Measurements from ENCODE around the gene WNT9B. TPM values are rescaled to one million over a fixed set of nuclear protein-coding genes. Genes with fewer than 3 reads are reported as not detected.
"Not testable (repeated sequence)": the region's sequence is repeated elsewhere in the genome, so short reads cannot be mapped to it uniquely, and the experiment has no call there.

WNT9B gene
- total RNA-seq, 1 experiment from 2014 or later, result not detected

- no peak overlapping the region for H3K4me3 Mint-ChIP-seq (ENCODE audit: unreplicated experiment)
- no peaks in the 10 kb centered on the region for H3K36me3 Mint-ChIP-seq (ENCODE audit: insufficient read depth, unreplicated experiment)
- no peak for TF ChIP-seq CTCF (IDR thresholded peaks at IDR 0.05; ENCODE audit: unreplicated experiment)
- CTCF ChIA-PET, result no interaction called here
- intact Hi-C loops (cut with micrococcal nuclease), result no loop called here
- POLR2A ChIA-PET, result no interaction called here
- no peak for DNase-seq (ENCODE audit: unreplicated experiment)
- no peaks in the 10 kb centered on the region for H3K27me3 Mint-ChIP-seq (ENCODE audit: insufficient read depth, unreplicated experiment)
- H3K27ac Mint-ChIP-seq (ENCODE audit: low read depth, unreplicated experiment), result no peak overlapping the region
- peaks cover 6% of the 10 kb centered on the region for H3K4me1 Mint-ChIP-seq (ENCODE audit: insufficient read depth, unreplicated experiment)
- no peaks in the 10 kb centered on the region for H3K9me3 Mint-ChIP-seq (ENCODE audit: unreplicated experiment)
- no TSS peak for BruUV-seq (replicated peaks)
Measured at GRCh38 chr17:46916623-46917022, 65.2 kb downstream of the WNT9B start.

- no peaks in the 10 kb centered on the region for H3K9me3 Mint-ChIP-seq (ENCODE audit: unreplicated experiment)
- no peak for DNase-seq (ENCODE audit: unreplicated experiment)
- POLR2A ChIA-PET, result no interaction called here
Measured at GRCh38 chr17:46917041-46917440, 65.7 kb downstream of the WNT9B start.

GRCh38 chr17:46917516-46917915, 66.1 kb downstream of the WNT9B start:
- POLR2A ChIA-PET, result no interaction called here
- intact Hi-C loops (cut with micrococcal nuclease), result no loop called here
- CTCF ChIA-PET, result no interaction called here
- Mint-ChIP-seq H3K4me3 (ENCODE audit: unreplicated experiment) (no peak overlapping the region), H3K36me3 (ENCODE audit: insufficient read depth, unreplicated experiment) (no peaks in the 10 kb centered on the region), H3K4me1 (ENCODE audit: insufficient read depth, unreplicated experiment) (peaks cover 6% of the 10 kb centered on the region), H3K27me3 (ENCODE audit: insufficient read depth, unreplicated experiment) (no peaks in the 10 kb centered on the region), H3K9me3 (ENCODE audit: unreplicated experiment) (no peaks in the 10 kb centered on the region), H3K27ac (ENCODE audit: low read depth, unreplicated experiment) (no peak overlapping the region)
- no peak for TF ChIP-seq CTCF (IDR thresholded peaks at IDR 0.05; ENCODE audit: unreplicated experiment)
- no TSS peak for BruUV-seq (replicated peaks)
- DNase-seq (ENCODE audit: unreplicated experiment), result no peak

More at GRCh38 chr17:46917041-46917440, 65.7 kb downstream of the WNT9B start:
- no peak for TF ChIP-seq CTCF (IDR thresholded peaks at IDR 0.05; ENCODE audit: unreplicated experiment)
- Mint-ChIP-seq H3K27me3 (ENCODE audit: insufficient read depth, unreplicated experiment) (no peaks in the 10 kb centered on the region), H3K27ac (ENCODE audit: low read depth, unreplicated experiment) (no peak overlapping the region), H3K36me3 (ENCODE audit: insufficient read depth, unreplicated experiment) (no peaks in the 10 kb centered on the region), H3K4me1 (ENCODE audit: insufficient read depth, unreplicated experiment) (peaks cover 6% of the 10 kb centered on the region), H3K4me3 (ENCODE audit: unreplicated experiment) (no peak overlapping the region)
- CTCF ChIA-PET, result no interaction called here
- intact Hi-C loops (cut with micrococcal nuclease), result no loop called here
- BruUV-seq (replicated peaks), result no TSS peak

- POLR2A ChIA-PET; intact Hi-C loops (cut with micrococcal nuclease); DNase-seq (ENCODE audit: unreplicated experiment); H3K27me3 Mint-ChIP-seq (ENCODE audit: insufficient read depth, unreplicated experiment); BruUV-seq (replicated peaks); H3K9me3 Mint-ChIP-seq (ENCODE audit: unreplicated experiment); CTCF ChIA-PET; H3K36me3 Mint-ChIP-seq (ENCODE audit: insufficient read depth, unreplicated experiment): not testable (repeated sequence)
- Mint-ChIP-seq H3K4me1 (ENCODE audit: insufficient read depth, unreplicated experiment) (peaks cover 19% of the 10 kb centered on the region), H3K4me3 (ENCODE audit: unreplicated experiment) (peak overlapping the region; percentile 89), H3K27ac (ENCODE audit: low read depth, unreplicated experiment) (peak overlapping the region; percentile 100)
Measured at GRCh38 chr17:46921962-46922361, 70.6 kb downstream of the WNT9B start.

GRCh38 chr17:46922487-46922803, 71.1 kb downstream of the WNT9B start:
- POLR2A ChIA-PET, result no interaction called here
- CTCF ChIA-PET, result no interaction called here
- Mint-ChIP-seq H3K4me1 (ENCODE audit: insufficient read depth, unreplicated experiment) (peaks cover 21% of the 10 kb centered on the region), H3K4me3 (ENCODE audit: unreplicated experiment) (peak overlapping the region; percentile 89), H3K27ac (ENCODE audit: low read depth, unreplicated experiment) (peak overlapping the region; percentile 100), H3K36me3 (ENCODE audit: insufficient read depth, unreplicated experiment) (no peaks in the 10 kb centered on the region), H3K9me3 (ENCODE audit: unreplicated experiment) (no peaks in the 10 kb centered on the region), H3K27me3 (ENCODE audit: insufficient read depth, unreplicated experiment) (no peaks in the 10 kb centered on the region)
- TSS peak; percentile 72 for BruUV-seq (replicated peaks)
- intact Hi-C loops (cut with micrococcal nuclease), result no loop called here
- no peak for TF ChIP-seq CTCF (IDR thresholded peaks at IDR 0.05; ENCODE audit: unreplicated experiment)
- DNase-seq (ENCODE audit: unreplicated experiment), result no peak
